Kidney (tissue), 14 donors: ENCODE results near the gene TMEM72. TPM values are rescaled to one million over a fixed set of nuclear protein-coding genes. Genes with fewer than 3 reads are reported as not detected.

Experiments used
- DNase-seq, 5 donors: peaks; one replicate each; pipeline ENCODE4 v3.0.0-alpha.2; 2013 to 2020
- FAIRE-seq: peaks from 2 replicates; lab custom pipeline; 2012; peaks lifted over from hg19 to GRCh38; lab: Jason Lieb, UNC
- H3K27ac ChIP-seq, 2 donors: one replicate each; pipeline ENCODE4 v1.7.0; 2013; ENCODE audit warnings: low read depth in 2 of 2, low read length in 2 of 2, inconsistent platforms in 1 of 2
- H3K27me3 ChIP-seq: one replicate; pipeline ENCODE4 v1.7.1; 2013; ENCODE audit warnings: low read length, inconsistent platforms; ENCODE audit not compliant: control insufficient read depth, insufficient read depth
- H3K36me3 ChIP-seq, 3 donors: one replicate each; pipeline versions ENCODE4 v1.7.0 to v1.7.1; 2013; ENCODE audit warnings: low read length in 3 of 3, control low read depth in 1 of 3, inconsistent platforms in 1 of 3; ENCODE audit not compliant: insufficient read depth in 3 of 3, control insufficient read depth in 2 of 3
- H3K4me1 ChIP-seq, 3 donors: one replicate each; pipeline versions ENCODE4 v1.7.0 to v1.7.1; 2013; ENCODE audit warnings: low read length in 3 of 3, inconsistent platforms in 1 of 3, low read depth in 1 of 3; ENCODE audit not compliant: control insufficient read depth in 2 of 3, insufficient read depth in 2 of 3
- H3K4me3 ChIP-seq, 3 donors: one replicate each; pipeline versions ENCODE4 v1.7.0 to v1.8.1; 2013; ENCODE audit warnings: low read length in 3 of 3, control low read depth in 1 of 3, inconsistent platforms in 1 of 3
- H3K9ac ChIP-seq, 3 donors: one replicate each; pipeline versions ENCODE4 v1.7.0 to v1.7.1; 2013; ENCODE audit warnings: low read length in 3 of 3, control low read depth in 1 of 3, inconsistent platforms in 1 of 3
- H3K9me3 ChIP-seq, 3 donors: one replicate each; pipeline versions ENCODE4 v1.7.0 to v1.7.1; 2013; ENCODE audit warnings: low read length in 3 of 3, control low read depth in 1 of 3, inconsistent platforms in 1 of 3; ENCODE audit not compliant: control insufficient read depth in 2 of 3, insufficient read depth in 1 of 3
- CTCF ChIP-seq: IDR thresholded peaks from 3 replicates; pipeline ENCODE4 v1.5.1; 2012; ENCODE audit warnings: mild to moderate bottlenecking, moderate library complexity, borderline replicate concordance; ENCODE audit not compliant: insufficient read depth; ENCODE audit errors: extremely low read depth
- intact Hi-C: fragments of 100-400 bp; cut with DNase I; formaldehyde crosslinking; loops from one replicate; pipeline ENCODE4 v1.11.1; 2022
- polyA plus RNA-seq: library from polyadenylated mRNA; stranded (reverse); fragments of 350-450 nt; fragmentation: Illumina TruSeq; extraction: RNeasy Lipid Tissue Mini Kit (QIAGEN cat#74804); gene quantifications from one replicate; pipeline ENCODE4 v1.2.3, GENCODE V29; 2014; ENCODE audit warnings: low read depth, low replicate concordance; ENCODE audit not compliant: insufficient read depth
- total RNA-seq: library from RNA; stranded (reverse); fragmentation: NEBNext Ultra II Directional; extraction: Animal tissue kit (Norgen Biotek cat#: 25700); gene quantifications from one replicate; pipeline ENCODE4 v1.2.1, GENCODE V29; 2021
- donor health status: control.
- donor health status: control.
- donor health status: control.
- donor health status: control.
- donor health status: control.
- donor health status: DM: yes; HTN: yes; CAD: no.
- donor health status: Normal renal cell carcinoma (clear cell type).

TMEM72 gene
- total and polyA plus RNA-seq, 2 donors from 2014 or later: 19.3 to 127 TPM

GRCh38 chr10:44938956-44939355 is 27.8 kb downstream of the TMEM72 start:
- no peaks in the 10 kb centered on the region for H3K9me3 ChIP-seq
- intact Hi-C loops: no loop called here
- FAIRE-seq: no peak
- no peak for TF ChIP-seq CTCF
- H3K4me3 ChIP-seq: no peak overlapping the region
- no peaks in the 10 kb centered on the region for H3K36me3 ChIP-seq
- peaks cover 0 to 9% (median 0%) of the 10 kb centered on the region in 3 donors for H3K4me1 ChIP-seq
- no peak overlapping the region for H3K9ac ChIP-seq
- H3K27ac ChIP-seq: no peak overlapping the region
- H3K27me3 ChIP-seq: no peaks in the 10 kb centered on the region
- no peak for DNase-seq

- no peak for DNase-seq
- no peak overlapping the region for H3K4me3 ChIP-seq
Observed at GRCh38 chr10:44939691-44940401, 28.7 kb downstream of the TMEM72 start.

GRCh38 chr10:44944354-44944753 is 33.2 kb downstream of the TMEM72 start:
- H3K27ac ChIP-seq: no peak overlapping the region
- no peaks in the 10 kb centered on the region for H3K27me3 ChIP-seq
- H3K9ac ChIP-seq: no peak overlapping the region
- H3K4me1 ChIP-seq: peaks cover 0 to 3% (median 2%) of the 10 kb centered on the region in 3 donors
- H3K9me3 ChIP-seq: peaks cover 0 to 6% (median 2%) of the 10 kb centered on the region in 3 donors
- no peak overlapping the region for H3K4me3 ChIP-seq
- no peaks in the 10 kb centered on the region for H3K36me3 ChIP-seq
- FAIRE-seq: no peak
- DNase-seq: no peak
- TF ChIP-seq CTCF: no peak
- intact Hi-C loops: no loop called here

More at GRCh38 chr10:44939691-44940401, 28.7 kb downstream of the TMEM72 start:
- Histone ChIP-seq H3K9me3 (peaks cover 0 to 6% (median 2%) of the 10 kb centered on the region in 3 donors), H3K27ac (no peak overlapping the region), H3K27me3 (no peaks in the 10 kb centered on the region), H3K4me1 (peaks cover 0 to 6% (median 0%) of the 10 kb centered on the region in 3 donors), H3K36me3 (no peaks in the 10 kb centered on the region), H3K9ac (no peak overlapping the region)
- FAIRE-seq: peak; percentile 85
- no peak for TF ChIP-seq CTCF
- intact Hi-C loops: no loop called here
